HepG2 (cell line): ENCODE results near the gene PLEKHA6. TPM values are rescaled to one million over a fixed set of nuclear protein-coding genes. Genes with fewer than 3 reads are reported as not detected.
A peak's percentile ranks its signal among the peaks of the same experiment; 100 is the strongest.

Experiments used
- ATAC-seq: fragments of 200-7000 bp; cut with Tn5 transposase; 3 replicates; pipeline ENCODE4 v1.9.1; 2020; ENCODE audit warnings: mild to moderate bottlenecking, moderate library complexity
- BruUV-seq: library from RNA; stranded (reverse); fragments of 400-500 nt; replicated peaks from 2 replicates; lab custom pipeline; 2021; lab: Mats Ljungman, UMichigan
- CTCF ChIA-PET: fragments of 300-600 bp; formaldehyde crosslinking; extraction: SDS; loops from one replicate; lab custom pipeline; 2021; ENCODE audit warnings: low total read pairs, inconsistent platforms, low intra/inter-chr PET ratio; lab: Yijun Ruan, JAX
- POLR2A ChIA-PET: fragments of 350-600 bp; sonication (Branson Sonifier 250); formaldehyde crosslinking; loops from one replicate; lab custom pipeline; 2020; ENCODE audit warnings: antibody characterized with exemption, inconsistent platforms; lab: Yijun Ruan, JAX
- DNase-seq: peaks from one replicate; pipeline ENCODE4 v3.0.0-alpha.2; 2015; ENCODE audit warnings: low spot score
- FAIRE-seq: peaks from 3 replicates; lab custom pipeline; 2011; peaks lifted over from hg19 to GRCh38; lab: Jason Lieb, UNC
- H2AFZ ChIP-seq: one replicate; pipeline ENCODE4 v1.6.1; 2011; ENCODE audit warnings: low read length, inconsistent platforms
- H3K27ac ChIP-seq: fragments of 300-600 bp; 3 replicates; pipeline ENCODE4 v1.8.0; 2011; ENCODE audit warnings: mixed run types, mild to moderate bottlenecking, mixed read lengths, low read length, inconsistent platforms; ENCODE audit not compliant: insufficient read depth; ENCODE audit errors: extremely low read length
- H3K27me3 ChIP-seq, 2 experiments: fragments of 200-600 bp in 1 of 2; 2 replicates in 1 of 2; 3 replicates in 1 of 2; pipeline versions ENCODE4 v1.6.0 to v1.8.0; 2011; ENCODE audit warnings: low read length in 2 of 2, mild to moderate bottlenecking in 2 of 2, moderate library complexity in 2 of 2, inconsistent platforms in 1 of 2; ENCODE audit not compliant: insufficient read depth in 2 of 2, control insufficient read depth in 1 of 2
- H3K36me3 ChIP-seq, 2 experiments: fragments of 200-600 bp in 1 of 2; replicated peaks in 1 of 2; 2 replicates in 1 of 2; 3 replicates in 1 of 2; pipeline versions ENCODE4 v1.5.1 to v1.8.0; 2011; ENCODE audit warnings: low read length in 2 of 2, inconsistent platforms in 1 of 2; ENCODE audit not compliant: insufficient read depth in 2 of 2, control insufficient read depth in 1 of 2
- H3K4me1 ChIP-seq: 2 replicates; pipeline ENCODE4 v1.5.1; 2012; ENCODE audit warnings: low read length, inconsistent platforms; ENCODE audit not compliant: insufficient read depth
- H3K4me2 ChIP-seq: 2 replicates; pipeline ENCODE4 v1.6.0; 2011; ENCODE audit warnings: low read depth, low read length, inconsistent platforms
- H3K4me3 ChIP-seq, 3 experiments: fragments of 200-600 bp in 1 of 3; sonication (generic), shearing (Covaris generic) in 1 of 3; replicated peaks in 1 of 3; 2 replicates each; pipeline ENCODE4 v1.5.1; 2011 to 2016; ENCODE audit warnings: low read length in 3 of 3, inconsistent platforms in 2 of 3, low read depth in 2 of 3, mild to moderate bottlenecking in 2 of 3, control low read depth in 1 of 3, mixed read lengths in 1 of 3; ENCODE audit not compliant: insufficient read depth in 1 of 3
- H3K79me2 ChIP-seq: one replicate; pipeline ENCODE4 v1.6.1; 2011; ENCODE audit warnings: low read length, inconsistent platforms; ENCODE audit not compliant: insufficient read depth
- H3K9ac ChIP-seq: 2 replicates; pipeline ENCODE4 v1.6.0; 2011; ENCODE audit warnings: mild to moderate bottlenecking, low read depth, low read length, inconsistent platforms; ENCODE audit not compliant: insufficient read depth
- H3K9me3 ChIP-seq: 2 replicates; pipeline ENCODE4 v1.5.1; 2012; ENCODE audit warnings: mild to moderate bottlenecking, low read length
- H4K20me1 ChIP-seq: 2 replicates; pipeline ENCODE4 v1.6.0; 2011; ENCODE audit warnings: inconsistent platforms, mild to moderate bottlenecking, low read length, moderate library complexity; ENCODE audit not compliant: insufficient read depth
- E2F5 ChIP-seq: sonication (generic); formaldehyde crosslinking; conservative IDR thresholded peaks from 2 replicates; pipeline ENCODE4 v1.4.0; 2020; ENCODE audit warnings: missing genetic modification reagents
- HOXA3 ChIP-seq: sonication (generic); formaldehyde crosslinking; IDR thresholded peaks from 2 replicates; pipeline ENCODE4 v1.5.0; 2020; ENCODE audit warnings: missing genetic modification reagents
- KDM2A ChIP-seq: sonication (generic); formaldehyde crosslinking; IDR thresholded peaks from 2 replicates; pipeline ENCODE4 v1.4.0; 2020; ENCODE audit warnings: low read depth, missing genetic modification reagents, borderline replicate concordance
- RFX5 ChIP-seq: IDR thresholded peaks from 2 replicates; pipeline ENCODE4 v1.6.1; 2011; ENCODE audit warnings: low read depth, low read length, improper control_type of control experiment
- RFXANK ChIP-seq: IDR thresholded peaks from 2 replicates; pipeline ENCODE4 v1.6.1; 2016
- ZNF646 ChIP-seq: sonication (generic); formaldehyde crosslinking; IDR thresholded peaks from 2 replicates; pipeline ENCODE4 v1.9.0; 2021; ENCODE audit warnings: mild to moderate bottlenecking, missing genetic modification reagents
- in situ Hi-C: cut with HindIII; loops from 2 replicates; pipeline ENCODE4 v1.10.0; 2017; ENCODE audit warnings: low pct_unique_long_range_greater_than_20kb; ENCODE audit not compliant: extremely low pct_ligation_motif_present
- intact Hi-C: fragments of 100-400 bp; cut with micrococcal nuclease; formaldehyde crosslinking; loops from one replicate; pipeline ENCODE4 v1.10.0; 2022; ENCODE audit not compliant: unreplicated experiment
- polyA plus RNA-seq, 8 experiments: library from polyadenylated mRNA; depleted of rRNA in 3 of 8; stranded (reverse) in 7 of 8; unstranded in 1 of 8; fragments of >200 nt; fragmentation: Illumina TruSeq in 4 of 8; extraction: Trizol in 4 of 8; gene quantifications; 2 replicates each; pipeline versions ENCODE4 v1.2.1 to v1.2.3, GENCODE V29; 2011 to 2016; ENCODE audit warnings: low read depth in 4 of 8, missing spikeins in 1 of 8, mixed read lengths in 1 of 8; ENCODE audit not compliant: insufficient read depth in 1 of 8
- total RNA-seq, 5 experiments: library from RNA; depleted of rRNA; stranded (reverse); fragments of >200 nt; fragmentation: Illumina TruSeq; extraction: Trizol; gene quantifications; 2 replicates each; pipeline ENCODE4 v1.2.3, GENCODE V29; 2016; ENCODE audit warnings: low read depth in 1 of 5

The PLEKHA6 gene
- total and polyA plus RNA-seq, 2 of the 13 experiments (the other 11 are each of a cell fraction or from before 2014, with no cell fraction given): 5.3 to 11.4 TPM

- TF ChIP-seq ZNF646 (CRISPR knock-in tag): no peak
- no peak for TF ChIP-seq HOXA3 (CRISPR knock-in tag)
- no peak for TF ChIP-seq KDM2A (CRISPR knock-in tag)
- TF ChIP-seq, all 625 proteins: peak for 0
These were observed 153.6 kb downstream of the PLEKHA6 start (continued) for GRCh38 chr1:204206121-204206520.

- CTCF ChIA-PET: interaction anchor here (4.2 kb wide), 1 partner anchor 43 kb away, joined by 48 read pairs; no protein-coding TSS in a partner anchor
These were observed 154.2 kb downstream of the PLEKHA6 start for GRCh38 chr1:204205486-204205885.

More at GRCh38 chr1:204205486-204205885, 154.2 kb downstream of the PLEKHA6 start:
- Histone ChIP-seq H3K27me3 (no peaks in the 10 kb centered on the region), H3K79me2 (peaks cover 4% of the 10 kb centered on the region), H4K20me1 (peaks cover 9% of the 10 kb centered on the region), H3K4me1 (peaks cover 13% of the 10 kb centered on the region), H2AFZ (no peak overlapping the region), H3K9ac (no peak overlapping the region), H3K36me3 (no peaks in the 10 kb centered on the region; a peak in 2 of 5 replicates), H3K9me3 (no peaks in the 10 kb centered on the region), H3K4me2 (no peak overlapping the region), H3K4me3 (no peak overlapping the region), H3K27ac (no peak overlapping the region)
- TF ChIP-seq RFXANK (CRISPR knock-in tag): peak; percentile 88; the same call in 1 of the 2 replicates
- TF ChIP-seq RFX5: peak; percentile 94
- no peak for TF ChIP-seq E2F5 (CRISPR knock-in tag)
- ATAC-seq (no peak), DNase-seq (no peak), FAIRE-seq (no peak)
- in situ Hi-C loops: loop anchor here (10.0 kb wide), 1 partner anchor 341 kb away; the partner anchor contains the start of gene SNRPE
- POLR2A ChIA-PET: interaction anchor here (1.0 kb wide), 1 partner anchor 9 kb away, joined by 3 read pairs; the partner anchor contains the start of gene GOLT1A
- intact Hi-C loops: no loop called here
- no TSS peak for BruUV-seq
